HEK293T (cell line): Measurements from ENCODE around the gene CHMP6.

Experiments
- FOXA1 ChIP-seq: fragments of 450-650 bp; IDR thresholded peaks from 2 replicates; pipeline ENCODE4 v1.6.1; 2016; ENCODE audit warnings: mild to moderate bottlenecking
- FOXK2 ChIP-seq: fragments of 450-650 bp; IDR thresholded peaks from 2 replicates; pipeline ENCODE4 v1.6.1; 2016; ENCODE audit warnings: mild to moderate bottlenecking
- TARDBP ChIP-seq: fragments of 450-650 bp; IDR thresholded peaks from 2 replicates; pipeline ENCODE4 v1.6.1; 2016

- TF ChIP-seq FOXA1 (no peak), TARDBP (no peak), FOXK2 (no peak)
These were observed 558 bp upstream of the CHMP6 start for GRCh38 chr17:80990921-80991644.
